GM10248 (cell line): ENCODE measurements around the gene ARPIN.

Source experiments
- CTCF ChIA-PET: fragments of 300-600 bp; sonication (Branson Sonifier 250); formaldehyde crosslinking; extraction: SDS; loops from one replicate; lab custom pipeline; 2021; ENCODE audit warnings: antibody characterized with exemption; lab: Yijun Ruan, JAX
- POLR2A ChIA-PET: fragments of 350-650 bp; sonication (Branson Sonifier 250); formaldehyde crosslinking; extraction: SDS; loops from one replicate; lab custom pipeline; 2020; ENCODE audit warnings: antibody characterized with exemption; lab: Yijun Ruan, JAX
- DNase-seq: peaks from one replicate; pipeline ENCODE4 v3.0.0; 2012; ENCODE audit errors: extremely low spot score
- CTCF ChIP-seq: IDR thresholded peaks from 2 replicates; pipeline ENCODE4 v1.5.1; 2012; ENCODE audit warnings: mild to moderate bottlenecking, low read depth; ENCODE audit errors: extremely low read depth, missing control alignments, control extremely low read depth

The ARPIN gene

DNA sequence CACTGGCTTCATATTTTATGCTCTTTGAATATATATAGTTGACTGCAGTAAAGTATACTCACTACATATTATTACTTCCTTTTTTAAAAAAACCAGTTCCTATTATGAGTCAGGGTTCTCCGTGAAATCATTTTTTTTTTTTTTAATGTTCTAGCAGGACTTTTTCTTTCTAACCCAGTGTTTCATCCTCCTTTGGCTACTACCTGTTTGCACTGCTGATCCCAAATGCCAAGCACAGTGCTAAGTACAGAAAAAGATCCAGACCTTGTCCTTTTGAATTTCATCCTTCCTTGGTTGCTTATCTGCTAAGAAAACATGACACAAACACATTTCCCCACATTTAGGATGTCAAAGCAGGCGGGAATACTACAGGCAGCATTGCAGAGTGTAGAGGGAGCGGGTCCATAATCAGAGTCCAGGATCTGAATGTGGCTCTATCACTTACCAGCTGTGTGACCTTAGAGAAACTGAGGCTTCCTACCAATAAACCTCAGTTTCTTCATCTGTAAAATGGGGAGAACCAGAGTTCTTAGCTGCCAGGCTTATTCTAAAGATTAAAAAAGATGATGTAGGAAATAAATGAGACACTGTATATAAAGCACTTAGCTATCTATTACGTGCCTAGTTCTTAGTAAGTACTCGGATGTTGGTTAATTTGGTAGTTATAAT lies 60.9 kb downstream of the ARPIN start:
- DNase-seq: peak; percentile 46

DNA sequence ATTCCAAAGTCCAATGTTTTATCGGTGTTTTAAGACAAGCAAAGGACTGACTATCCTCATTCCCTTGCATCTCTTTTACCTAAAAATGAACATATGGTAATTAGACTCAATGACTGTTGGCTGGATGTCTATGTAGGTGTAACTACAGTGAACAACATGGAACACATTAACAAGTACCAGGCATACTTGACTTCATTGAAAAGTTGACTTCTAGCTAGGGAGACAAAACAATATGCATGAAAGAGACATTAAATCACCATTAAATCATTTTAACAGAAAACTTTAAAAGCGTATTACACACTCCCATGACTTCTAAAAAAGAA lies 63.8 kb downstream of the ARPIN start:
- ChIA-PET CTCF (interaction anchor here (1.0 to 4.8 kb wide), 4 partner anchors 10 to 88 kb away, joined by 3 to 20 read pairs (median 5); no protein-coding TSS in a partner anchor), POLR2A (no interaction called here)
- TF ChIP-seq CTCF: no peak
- no peak for DNase-seq

More for the DNA sequence above, 60.9 kb downstream of the ARPIN start:
- TF ChIP-seq CTCF: no peak
- ChIA-PET CTCF (interaction anchor here (1.0 to 1.3 kb wide), 4 partner anchors 9 to 25 kb away, joined by 3 to 6 read pairs (median 4); no protein-coding TSS in a partner anchor), POLR2A (no interaction called here)

- POLR2A ChIA-PET: interaction anchor here (0.7 kb wide), 1 partner anchor 229 kb away, joined by 8 read pairs; no protein-coding TSS in a partner anchor
- TF ChIP-seq CTCF: no peak
- CTCF ChIA-PET: interaction anchor here (0.9 to 4.8 kb wide), 2 partner anchors 28 to 87 kb away, joined by 4 to 20 read pairs; no protein-coding TSS in a partner anchor
- no peak for DNase-seq
These were observed 65.7 kb downstream of the ARPIN start for GRCh38 chr15:89847101-89847500.

DNA sequence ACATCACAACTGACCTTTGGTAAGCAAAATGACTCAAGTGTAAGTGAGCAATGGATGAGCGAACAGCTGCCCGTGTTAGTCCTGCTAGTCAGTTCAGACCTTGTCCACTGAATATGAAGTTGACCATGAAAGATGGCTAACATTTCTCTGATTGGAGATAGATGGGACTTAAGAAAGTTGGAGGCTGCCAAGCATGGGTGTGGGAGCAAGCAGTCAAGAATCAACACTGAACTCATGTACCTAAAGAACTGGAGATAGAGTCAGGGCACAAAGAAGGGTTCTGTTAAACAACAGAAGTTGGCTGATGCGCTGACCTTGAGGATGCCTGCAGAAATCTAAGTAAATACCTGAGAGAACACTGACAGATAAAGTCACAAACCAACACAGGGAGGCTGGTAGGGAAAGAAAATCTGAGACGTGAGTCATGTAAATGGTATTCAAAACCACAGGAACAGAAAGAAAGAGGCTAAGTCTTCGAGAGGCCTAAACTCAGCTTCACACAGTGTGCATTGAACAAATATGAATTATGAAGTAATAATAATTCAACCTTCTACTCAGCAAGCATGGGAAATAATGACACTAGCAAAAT lies 67.4 kb downstream of the ARPIN start:
- ChIA-PET CTCF (interaction anchor here (0.7 to 4.8 kb wide), 3 partner anchors 30 to 447 kb away, joined by 3 to 20 read pairs (median 3); no protein-coding TSS in a partner anchor), POLR2A (no interaction called here)
- DNase-seq: no peak
- no peak for TF ChIP-seq CTCF
